ENCODE results near the gene RXFP1. TPM values are rescaled to one million over a fixed set of nuclear protein-coding genes. Genes with fewer than 3 reads are reported as not detected.

Gene RXFP1
- total and polyA plus RNA-seq, 4 donors, result 0.36 to 2.6 (median 0.97) TPM

- Histone ChIP-seq H3K36me3 (ENCODE audit: control insufficient read depth in 1 of 2, insufficient read depth in 2 of 2, low read length in 1 of 2) (no peaks in the 10 kb centered on the region), H3K27me3 (ENCODE audit: control insufficient read depth in 1 of 2, insufficient read depth in 2 of 2, low read length in 1 of 2) (no peaks in the 10 kb centered on the region), H3K4me1 (ENCODE audit: control insufficient read depth in 1 of 2, insufficient read depth in 2 of 2, low read length in 2 of 2) (no peaks in the 10 kb centered on the region), H3K27ac (ENCODE audit: low read depth in 1 of 2, low read length in 2 of 2) (no peak overlapping the region), H3K4me3 (ENCODE audit: low read length in 2 of 2) (no peak overlapping the region), H3K9me3 (ENCODE audit: control insufficient read depth, low read length) (no peaks in the 10 kb centered on the region)
- intact Hi-C loops (cut with DNase I), result no loop called here
- DNase-seq, result no peak
- WGBS, 2 donors, result 68 to 73% methylated on average over 4 of the region's 4 CpGs
- ATAC-seq (ENCODE audit: low FRiP score), result no peak
These were observed 68.6 kb downstream of the RXFP1 start for GRCh38 chr4:158590306-158590705.

GRCh38 chr4:158590824-158591223 lies 69.1 kb downstream of the RXFP1 start:
- no peak overlapping the region for H3K27ac ChIP-seq (ENCODE audit: low read depth in 1 of 2, low read length in 2 of 2)
- no peaks in the 10 kb centered on the region for H3K4me1 ChIP-seq (ENCODE audit: control insufficient read depth in 1 of 2, insufficient read depth in 2 of 2, low read length in 2 of 2)
- ATAC-seq (ENCODE audit: low FRiP score) (no peak), DNase-seq (no peak)
- H3K4me3 ChIP-seq (ENCODE audit: low read length in 2 of 2), result no peak overlapping the region
- H3K36me3 ChIP-seq (ENCODE audit: control insufficient read depth in 1 of 2, insufficient read depth in 2 of 2, low read length in 1 of 2), result no peaks in the 10 kb centered on the region
- no peaks in the 10 kb centered on the region for H3K9me3 ChIP-seq (ENCODE audit: control insufficient read depth, low read length)
- WGBS, 2 donors, result 88 to 91% methylated on average over 3 of the region's 3 CpGs
- intact Hi-C loops (cut with DNase I), result no loop called here
- no peaks in the 10 kb centered on the region for H3K27me3 ChIP-seq (ENCODE audit: control insufficient read depth in 1 of 2, insufficient read depth in 2 of 2, low read length in 1 of 2)

GRCh38 chr4:158597879-158598596 lies 76.4 kb downstream of the RXFP1 start:
- ATAC-seq (ENCODE audit: low FRiP score) (no peak), DNase-seq (no peak)
- Histone ChIP-seq H3K27me3 (ENCODE audit: control insufficient read depth in 1 of 2, insufficient read depth in 2 of 2, low read length in 1 of 2) (no peaks in the 10 kb centered on the region), H3K4me1 (ENCODE audit: control insufficient read depth in 1 of 2, insufficient read depth in 2 of 2, low read length in 2 of 2) (no peaks in the 10 kb centered on the region), H3K9me3 (ENCODE audit: control insufficient read depth, low read length) (no peaks in the 10 kb centered on the region), H3K36me3 (ENCODE audit: control insufficient read depth in 1 of 2, insufficient read depth in 2 of 2, low read length in 1 of 2) (no peaks in the 10 kb centered on the region), H3K27ac (ENCODE audit: low read depth in 1 of 2, low read length in 2 of 2) (no peak overlapping the region), H3K4me3 (ENCODE audit: low read length in 2 of 2) (no peak overlapping the region)
- 56 to 61% methylated on average over 5 of the region's 5 CpGs for WGBS, 2 donors
- intact Hi-C loops (cut with DNase I), result no loop called here

GRCh38 chr4:158599150-158599549 lies 77.5 kb downstream of the RXFP1 start:
- Histone ChIP-seq H3K9me3 (ENCODE audit: control insufficient read depth, low read length) (no peaks in the 10 kb centered on the region), H3K27me3 (ENCODE audit: control insufficient read depth in 1 of 2, insufficient read depth in 2 of 2, low read length in 1 of 2) (no peaks in the 10 kb centered on the region), H3K36me3 (ENCODE audit: control insufficient read depth in 1 of 2, insufficient read depth in 2 of 2, low read length in 1 of 2) (no peaks in the 10 kb centered on the region), H3K27ac (ENCODE audit: low read depth in 1 of 2, low read length in 2 of 2) (no peak overlapping the region), H3K4me3 (ENCODE audit: low read length in 2 of 2) (no peak overlapping the region), H3K4me1 (ENCODE audit: control insufficient read depth in 1 of 2, insufficient read depth in 2 of 2, low read length in 2 of 2) (no peaks in the 10 kb centered on the region)
- 47 to 49% methylated on average over 4 of the region's 4 CpGs for WGBS, 2 donors
- DNase-seq, result peak in 1 of 2 donors; percentile 56
- intact Hi-C loops (cut with DNase I), result no loop called here
- no peak for ATAC-seq (ENCODE audit: low FRiP score)

- Histone ChIP-seq H3K9me3 (ENCODE audit: control insufficient read depth, low read length) (no peaks in the 10 kb centered on the region), H3K4me1 (ENCODE audit: control insufficient read depth in 1 of 2, insufficient read depth in 2 of 2, low read length in 2 of 2) (no peaks in the 10 kb centered on the region), H3K27me3 (ENCODE audit: control insufficient read depth in 1 of 2, insufficient read depth in 2 of 2, low read length in 1 of 2) (no peaks in the 10 kb centered on the region), H3K36me3 (ENCODE audit: control insufficient read depth in 1 of 2, insufficient read depth in 2 of 2, low read length in 1 of 2) (no peaks in the 10 kb centered on the region), H3K27ac (ENCODE audit: low read depth in 1 of 2, low read length in 2 of 2) (no peak overlapping the region), H3K4me3 (ENCODE audit: low read length in 2 of 2) (no peak overlapping the region)
- ATAC-seq (ENCODE audit: low FRiP score) (no peak), DNase-seq (no peak)
- WGBS, 2 donors, result 76 to 80% methylated on average over 3 of the region's 3 CpGs
- intact Hi-C loops (cut with DNase I), result no loop called here
These were observed 78.2 kb downstream of the RXFP1 start for GRCh38 chr4:158599765-158600498.

- ATAC-seq (ENCODE audit: low FRiP score) (no peak), DNase-seq (no peak)
- Histone ChIP-seq H3K27ac (ENCODE audit: low read depth in 1 of 2, low read length in 2 of 2) (no peak overlapping the region), H3K36me3 (ENCODE audit: control insufficient read depth in 1 of 2, insufficient read depth in 2 of 2, low read length in 1 of 2) (no peaks in the 10 kb centered on the region), H3K4me1 (ENCODE audit: control insufficient read depth in 1 of 2, insufficient read depth in 2 of 2, low read length in 2 of 2) (no peaks in the 10 kb centered on the region), H3K4me3 (ENCODE audit: low read length in 2 of 2) (no peak overlapping the region), H3K27me3 (ENCODE audit: control insufficient read depth in 1 of 2, insufficient read depth in 2 of 2, low read length in 1 of 2) (no peaks in the 10 kb centered on the region), H3K9me3 (ENCODE audit: control insufficient read depth, low read length) (no peaks in the 10 kb centered on the region)
- intact Hi-C loops (cut with DNase I), result no loop called here
These were observed 82.7 kb downstream of the RXFP1 start for GRCh38 chr4:158604369-158604768.

- ATAC-seq (ENCODE audit: low FRiP score) (no peak), DNase-seq (no peak)
- Histone ChIP-seq H3K36me3 (ENCODE audit: control insufficient read depth in 1 of 2, insufficient read depth in 2 of 2, low read length in 1 of 2) (no peaks in the 10 kb centered on the region), H3K4me3 (ENCODE audit: low read length in 2 of 2) (no peak overlapping the region), H3K9me3 (ENCODE audit: control insufficient read depth, low read length) (no peaks in the 10 kb centered on the region), H3K4me1 (ENCODE audit: control insufficient read depth in 1 of 2, insufficient read depth in 2 of 2, low read length in 2 of 2) (no peaks in the 10 kb centered on the region), H3K27me3 (ENCODE audit: control insufficient read depth in 1 of 2, insufficient read depth in 2 of 2, low read length in 1 of 2) (no peaks in the 10 kb centered on the region), H3K27ac (ENCODE audit: low read depth in 1 of 2, low read length in 2 of 2) (no peak overlapping the region)
- WGBS, 2 donors, result 79 to 88% methylated on average over 6 of the region's 6 CpGs
- intact Hi-C loops (cut with DNase I), result no loop called here
These were observed 83.7 kb downstream of the RXFP1 start for GRCh38 chr4:158605393-158605792.

- ATAC-seq (ENCODE audit: low FRiP score), result no peak
These were observed 85.3 kb downstream of the RXFP1 start for GRCh38 chr4:158606969-158607368.

GRCh38 chr4:158609116-158609515 lies 87.4 kb downstream of the RXFP1 start:
- intact Hi-C loops (cut with DNase I), result no loop called here
- DNase-seq (no peak), ATAC-seq (ENCODE audit: low FRiP score) (no peak)
- no peaks in the 10 kb centered on the region for H3K4me1 ChIP-seq (ENCODE audit: control insufficient read depth in 1 of 2, insufficient read depth in 2 of 2, low read length in 2 of 2)
- H3K4me3 ChIP-seq (ENCODE audit: low read length in 2 of 2), result no peak overlapping the region
- no peaks in the 10 kb centered on the region for H3K27me3 ChIP-seq (ENCODE audit: control insufficient read depth in 1 of 2, insufficient read depth in 2 of 2, low read length in 1 of 2)
- 90 to 94% methylated on average over 4 of the region's 4 CpGs for WGBS, 2 donors
- no peaks in the 10 kb centered on the region for H3K36me3 ChIP-seq (ENCODE audit: control insufficient read depth in 1 of 2, insufficient read depth in 2 of 2, low read length in 1 of 2)
- H3K27ac ChIP-seq (ENCODE audit: low read depth in 1 of 2, low read length in 2 of 2), result no peak overlapping the region
- peaks cover 2% of the 10 kb centered on the region for H3K9me3 ChIP-seq (ENCODE audit: control insufficient read depth, low read length)

More at GRCh38 chr4:158606969-158607368, 85.3 kb downstream of the RXFP1 start:
- no peaks in the 10 kb centered on the region for H3K27me3 ChIP-seq (ENCODE audit: control insufficient read depth in 1 of 2, insufficient read depth in 2 of 2, low read length in 1 of 2)
- no peak for DNase-seq
- no peak overlapping the region for H3K27ac ChIP-seq (ENCODE audit: low read depth in 1 of 2, low read length in 2 of 2)
- intact Hi-C loops (cut with DNase I), result no loop called here
- H3K36me3 ChIP-seq (ENCODE audit: control insufficient read depth in 1 of 2, insufficient read depth in 2 of 2, low read length in 1 of 2), result no peaks in the 10 kb centered on the region
- H3K4me3 ChIP-seq (ENCODE audit: low read length in 2 of 2), result no peak overlapping the region
- no peaks in the 10 kb centered on the region for H3K4me1 ChIP-seq (ENCODE audit: control insufficient read depth in 1 of 2, insufficient read depth in 2 of 2, low read length in 2 of 2)
- no peaks in the 10 kb centered on the region for H3K9me3 ChIP-seq (ENCODE audit: control insufficient read depth, low read length)
- 86 to 87% methylated on average over 4 of the region's 4 CpGs for WGBS, 2 donors

Data from aorta (tissue), 5 donors.